TTC549 (cell line): Measurements from ENCODE around the gene BCL6B.
"Not testable (repeated sequence)": the region's sequence is repeated elsewhere in the genome, so short reads cannot be mapped to it uniquely, and the experiment has no call there.

Experiments
- FAIRE-seq: peaks from 2 replicates; lab custom pipeline; 2012; peaks lifted over from hg19 to GRCh38; lab: Jason Lieb, UNC

The BCL6B gene

GRCh38 chr17:7029659-7030058 is 6.8 kb downstream of the BCL6B start:
- no peak for FAIRE-seq

DNA sequence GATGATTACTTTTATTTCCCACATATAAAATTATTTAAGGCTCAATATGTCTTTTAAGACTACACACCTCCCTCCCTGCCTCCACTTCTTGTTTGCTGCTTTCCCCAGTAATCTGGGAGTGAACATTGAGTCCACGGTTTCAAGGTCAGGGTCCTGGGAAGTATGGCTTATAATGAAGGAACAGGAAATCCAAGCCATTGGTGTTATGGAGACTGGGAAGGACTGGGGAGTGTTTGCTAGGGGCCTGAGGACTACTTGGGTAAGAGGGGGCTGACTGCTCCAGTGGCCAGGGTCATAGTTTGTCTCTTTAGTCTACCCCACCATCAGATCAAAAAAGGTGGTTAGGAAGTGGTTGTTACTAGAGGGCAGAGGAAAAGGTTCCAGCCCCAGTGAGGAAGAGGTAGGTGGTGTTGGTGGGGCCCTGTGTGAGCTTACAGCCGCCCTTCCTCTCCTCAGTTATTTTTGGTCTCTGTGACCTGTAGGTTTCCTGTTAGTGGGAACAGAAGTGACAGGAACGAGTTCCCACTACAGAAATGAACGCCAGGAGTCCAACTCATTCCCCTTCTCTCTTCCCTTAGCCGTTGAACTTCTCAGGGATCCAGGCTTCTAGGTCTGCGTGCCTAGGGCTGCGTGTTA is 12.2 kb downstream of the BCL6B start:
- FAIRE-seq = no peak

DNA sequence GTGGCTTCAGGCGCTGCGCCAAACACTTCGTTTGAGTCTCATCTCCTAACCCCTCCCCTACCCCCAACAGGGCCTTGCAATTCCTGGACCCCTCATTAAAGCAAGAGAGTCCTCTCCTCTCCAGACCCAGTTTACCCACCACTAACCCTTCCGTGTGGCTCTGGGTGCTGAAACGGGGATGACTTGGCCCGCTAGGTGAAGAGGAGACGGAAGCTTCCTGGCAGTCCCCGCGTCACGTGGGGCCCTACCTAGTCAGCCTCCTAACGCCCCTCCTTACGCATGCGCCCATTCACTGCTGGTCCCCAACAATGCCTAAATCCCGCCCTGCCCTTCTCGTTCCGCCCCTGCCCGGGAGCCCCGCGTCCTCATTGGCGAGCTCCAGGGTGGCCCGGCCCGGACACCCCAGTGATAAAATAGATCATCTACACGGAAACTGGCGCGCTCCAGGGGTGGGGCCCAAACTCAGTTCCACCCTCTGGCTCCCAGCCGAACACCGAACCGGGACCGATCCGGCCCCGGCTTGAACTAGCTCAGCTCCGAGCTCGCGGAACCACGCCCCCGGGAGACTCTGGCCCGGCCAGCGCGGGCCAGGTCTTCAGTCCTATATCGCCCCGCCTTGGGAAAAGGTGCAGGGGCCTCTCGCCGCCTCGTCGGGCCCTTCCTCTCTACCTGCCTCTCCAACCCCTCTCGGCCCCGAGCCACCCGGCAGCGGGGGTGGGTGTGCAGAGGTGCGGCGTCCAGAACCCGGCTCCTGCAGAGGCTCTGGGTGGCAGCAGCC is 12.9 kb downstream of the BCL6B start, which contains the start of gene SLC16A13:
Gene SLC16A13, plus strand, starts transcription at position 425 of the 778 bp plus-strand sequence. CDS start 368 bp downstream, outside the sequence.
- no peak for FAIRE-seq

DNA sequence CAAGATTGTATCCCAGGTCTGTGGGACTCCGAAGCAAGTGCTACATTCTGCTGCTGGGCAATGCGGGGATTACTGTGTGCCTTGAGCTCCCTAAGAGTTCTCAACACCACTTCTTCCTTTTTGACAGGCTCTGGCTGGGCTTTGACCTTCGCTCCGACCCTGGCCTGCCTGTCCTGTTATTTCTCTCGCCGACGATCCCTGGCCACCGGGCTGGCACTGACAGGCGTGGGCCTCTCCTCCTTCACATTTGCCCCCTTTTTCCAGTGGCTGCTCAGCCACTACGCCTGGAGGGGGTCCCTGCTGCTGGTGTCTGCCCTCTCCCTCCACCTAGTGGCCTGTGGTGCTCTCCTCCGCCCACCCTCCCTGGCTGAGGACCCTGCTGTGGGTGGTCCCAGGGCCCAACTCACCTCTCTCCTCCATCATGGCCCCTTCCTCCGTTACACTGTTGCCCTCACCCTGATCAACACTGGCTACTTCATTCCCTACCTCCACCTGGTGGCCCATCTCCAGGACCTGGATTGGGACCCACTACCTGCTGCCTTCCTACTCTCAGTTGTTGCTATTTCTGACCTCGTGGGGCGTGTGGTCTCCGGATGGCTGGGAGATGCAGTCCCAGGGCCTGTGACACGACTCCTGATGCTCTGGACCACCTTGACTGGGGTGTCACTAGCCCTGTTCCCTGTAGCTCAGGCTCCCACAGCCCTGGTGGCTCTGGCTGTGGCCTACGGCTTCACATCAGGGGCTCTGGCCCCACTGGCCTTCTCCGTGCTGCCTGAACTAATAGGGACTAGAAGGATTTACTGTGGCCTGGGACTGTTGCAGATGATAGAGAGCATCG is 15.4 kb downstream of the BCL6B start:
- FAIRE-seq = no peak

GRCh38 chr17:7039832-7040231 is 17.0 kb downstream of the BCL6B start:
- FAIRE-seq = no peak

GRCh38 chr17:7041607-7042500 is 19.0 kb downstream of the BCL6B start:
- FAIRE-seq = no peak

GRCh38 chr17:7042501-7043181 is 19.8 kb downstream of the BCL6B start:
- FAIRE-seq = no peak

DNA sequence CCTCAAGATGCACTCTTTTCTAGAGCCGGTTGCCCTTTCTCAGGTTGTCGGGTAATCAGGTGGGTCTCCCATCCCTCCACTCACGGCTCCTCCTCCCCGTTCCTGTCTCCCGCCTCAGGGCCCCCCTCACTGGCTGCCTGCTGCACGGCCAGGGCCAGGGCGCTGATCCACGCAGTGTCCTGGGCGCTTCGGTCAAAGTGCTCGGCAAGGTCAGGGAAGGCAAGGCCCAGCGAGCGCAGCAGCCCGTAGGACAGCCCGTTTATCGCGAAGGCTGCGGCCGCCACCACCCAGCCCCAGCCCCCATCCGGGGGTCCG is 20.3 kb downstream of the BCL6B start:
- no peak for FAIRE-seq

DNA sequence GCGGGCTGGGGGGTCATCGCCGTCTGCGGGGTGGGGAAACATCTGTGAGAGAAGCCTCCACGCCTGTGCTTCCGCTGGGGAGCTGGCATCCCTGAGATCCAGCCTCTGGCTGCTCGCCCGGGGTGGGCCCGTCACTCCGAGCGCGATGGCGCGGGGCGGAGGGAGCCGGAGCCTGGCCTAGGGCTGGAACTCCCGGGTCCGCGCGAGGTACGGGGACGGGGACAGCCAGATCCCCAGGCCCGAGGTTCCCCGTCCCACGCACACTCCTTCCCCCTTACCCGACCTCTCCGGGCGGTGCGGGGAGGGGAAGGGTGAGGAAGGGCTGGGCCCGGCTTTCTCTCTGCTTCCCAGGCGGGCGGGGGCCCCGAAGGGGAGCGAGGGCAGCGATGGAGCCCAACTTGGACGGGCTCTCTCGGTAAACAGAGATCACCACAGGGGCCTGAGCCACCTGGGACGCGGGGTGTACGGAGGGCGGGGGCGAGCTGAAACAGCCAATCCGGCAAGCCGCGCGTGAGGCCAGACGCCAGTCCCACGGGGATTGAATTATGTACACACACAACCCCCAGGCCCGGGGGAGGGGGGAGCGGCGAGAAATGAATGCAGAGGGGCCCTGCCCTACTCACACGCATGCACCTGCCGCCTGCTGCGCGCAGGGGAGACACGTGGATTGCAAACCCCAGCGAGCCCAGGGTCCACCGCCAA is 20.8 kb downstream of the BCL6B start, which contains the start of gene SLC16A11:
Gene SLC16A11, minus strand, starts transcription at position 596 of the 702 bp plus-strand sequence. Its CDS starts 579 bp downstream, at position 17.
- no peak for FAIRE-seq

GRCh38 chr17:7045492-7046126 is 22.8 kb downstream of the BCL6B start:
- FAIRE-seq = peak; percentile 86

- FAIRE-seq = no peak
Observed at GRCh38 chr17:7046127-7046724, 23.4 kb downstream of the BCL6B start.

- FAIRE-seq = not testable (repeated sequence)
Observed at GRCh38 chr17:7046725-7047397, 24.0 kb downstream of the BCL6B start.

GRCh38 chr17:7047566-7047965 is 24.7 kb downstream of the BCL6B start:
- no peak for FAIRE-seq

GRCh38 chr17:7048968-7049367 is 26.1 kb downstream of the BCL6B start:
- no peak for FAIRE-seq

GRCh38 chr17:7050583-7050982 is 27.7 kb downstream of the BCL6B start:
- not testable (repeated sequence) for FAIRE-seq

GRCh38 chr17:7056386-7056785 is 33.5 kb downstream of the BCL6B start:
- FAIRE-seq = no peak

- no peak for FAIRE-seq
Observed at GRCh38 chr17:7058831-7059447, 36.1 kb downstream of the BCL6B start.

GRCh38 chr17:7060165-7060891 is 37.5 kb downstream of the BCL6B start:
- FAIRE-seq = no peak
